ENCODE data around the gene HSFX3. TPM values are rescaled to one million over a fixed set of nuclear protein-coding genes. Genes with fewer than 3 reads are reported as not detected.
"Not testable (repeated sequence)": the region's sequence is repeated elsewhere in the genome, so short reads cannot be mapped to it uniquely, and the experiment has no call there.

The HSFX3 gene
- polyA plus RNA-seq, 6 donors from 2014 or later, result not detected

DNA sequence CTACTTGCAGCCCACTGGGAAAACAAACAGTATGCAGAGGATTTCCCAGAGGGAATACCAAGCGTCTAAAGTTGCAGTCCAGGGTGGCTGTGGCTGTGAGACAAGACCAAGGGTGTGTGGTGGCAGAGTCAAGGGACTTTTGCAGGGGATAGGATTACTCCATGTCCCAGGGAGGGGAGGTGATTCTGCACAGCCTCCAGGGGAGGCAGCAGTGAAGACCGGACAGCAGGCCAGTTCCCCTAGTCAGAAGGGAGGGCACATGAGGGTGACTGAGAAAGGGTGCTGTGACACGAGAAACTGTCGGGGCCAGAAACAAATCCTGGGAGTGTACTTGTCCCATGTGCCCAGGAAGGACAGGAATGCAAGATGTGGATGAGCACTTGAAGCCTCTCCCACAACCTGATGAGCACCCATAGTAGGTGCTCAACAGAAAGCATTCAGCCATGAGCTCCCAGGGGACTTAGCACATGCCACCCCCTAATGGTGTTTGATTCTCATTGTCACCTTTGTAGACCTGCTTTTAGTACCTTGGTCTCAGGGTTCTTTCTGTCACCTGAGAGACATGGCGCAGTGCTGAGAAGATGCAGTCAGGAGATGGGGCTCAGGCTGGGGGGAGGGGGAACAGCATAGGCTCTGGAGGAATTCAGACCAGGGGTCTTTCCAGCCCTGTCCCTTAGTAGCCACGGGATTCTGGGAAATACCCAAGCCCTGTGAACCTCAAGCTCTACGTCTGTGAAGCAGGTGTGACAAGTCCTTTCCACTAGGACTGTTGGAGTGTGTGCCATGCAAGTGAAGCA lies 18.1 kb upstream of the HSFX3 start:
- DNase-seq (no peak), ATAC-seq (ENCODE audit: low read depth in 2 of 2) (no peak)
- no peaks in the 10 kb centered on the region for H3K36me3 Mint-ChIP-seq
- no peak overlapping the region for H3K27ac Mint-ChIP-seq
- no peaks in the 10 kb centered on the region for H3K4me1 Mint-ChIP-seq
- H3K9me3 Mint-ChIP-seq, result peaks cover 0 to 2% (median 0%) of the 10 kb centered on the region in 7 donors
- H3K4me3 Mint-ChIP-seq, result no peak overlapping the region
- peaks cover 0 to 4% (median 0%) of the 10 kb centered on the region in 3 donors for H3K27me3 Mint-ChIP-seq

DNA sequence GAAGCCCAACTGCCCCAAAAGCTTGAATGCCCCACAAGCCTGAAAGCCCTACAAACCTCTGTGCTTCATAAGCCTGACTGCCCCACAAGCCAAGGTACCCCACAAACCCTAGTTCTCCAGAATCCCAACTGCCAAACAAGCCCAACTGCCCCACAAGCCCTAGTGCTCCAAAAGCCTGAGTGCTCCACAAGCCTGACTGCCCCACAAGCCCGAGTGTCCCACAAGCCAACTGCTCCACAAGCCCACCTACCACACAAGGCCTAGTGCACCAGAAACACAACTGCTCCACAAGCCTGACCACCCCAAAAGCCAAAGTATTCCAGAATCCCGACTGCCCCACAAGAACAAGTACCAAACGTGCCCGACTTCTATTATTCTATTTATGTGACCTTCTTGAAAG lies 13.6 kb upstream of the HSFX3 start:
- peaks cover 0 to 2% (median 0%) of the 10 kb centered on the region in 7 donors for H3K9me3 Mint-ChIP-seq
- H3K4me3 Mint-ChIP-seq, result no peak overlapping the region
- ATAC-seq (ENCODE audit: low read depth in 2 of 2), result no peak
- no peaks in the 10 kb centered on the region for H3K27me3 Mint-ChIP-seq
- no peaks in the 10 kb centered on the region for H3K36me3 Mint-ChIP-seq
- H3K27ac Mint-ChIP-seq, result no peak overlapping the region
- no peaks in the 10 kb centered on the region for H3K4me1 Mint-ChIP-seq
- no peak for DNase-seq

GRCh38 chrX:149555251-149555650 lies 5.5 kb upstream of the HSFX3 start:
- DNase-seq; H3K4me1 Mint-ChIP-seq; H3K9me3 Mint-ChIP-seq; H3K4me3 Mint-ChIP-seq; ATAC-seq (ENCODE audit: low read depth in 2 of 2); H3K27ac Mint-ChIP-seq; H3K36me3 Mint-ChIP-seq; H3K27me3 Mint-ChIP-seq: not testable (repeated sequence)

DNA sequence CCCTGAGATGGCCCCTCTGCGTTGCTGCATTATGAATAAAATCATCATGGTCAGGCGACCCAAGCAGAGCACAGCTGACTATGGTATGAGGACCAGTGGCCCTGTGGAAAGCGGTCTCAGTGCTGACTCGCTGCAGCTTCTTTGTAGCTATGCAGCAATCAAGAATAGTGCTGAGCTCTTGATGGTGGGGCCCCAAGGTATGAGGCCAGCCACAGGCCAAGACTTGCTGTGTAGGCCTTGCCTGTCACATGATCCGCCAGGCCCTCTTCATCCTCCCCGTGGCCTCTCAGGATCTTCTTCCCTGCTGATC lies 2.2 kb upstream of the HSFX3 start:
- ATAC-seq (ENCODE audit: low read depth in 2 of 2); DNase-seq; H3K27ac Mint-ChIP-seq; H3K27me3 Mint-ChIP-seq; H3K4me3 Mint-ChIP-seq; H3K36me3 Mint-ChIP-seq; H3K4me1 Mint-ChIP-seq; H3K9me3 Mint-ChIP-seq: not testable (repeated sequence)

DNA sequence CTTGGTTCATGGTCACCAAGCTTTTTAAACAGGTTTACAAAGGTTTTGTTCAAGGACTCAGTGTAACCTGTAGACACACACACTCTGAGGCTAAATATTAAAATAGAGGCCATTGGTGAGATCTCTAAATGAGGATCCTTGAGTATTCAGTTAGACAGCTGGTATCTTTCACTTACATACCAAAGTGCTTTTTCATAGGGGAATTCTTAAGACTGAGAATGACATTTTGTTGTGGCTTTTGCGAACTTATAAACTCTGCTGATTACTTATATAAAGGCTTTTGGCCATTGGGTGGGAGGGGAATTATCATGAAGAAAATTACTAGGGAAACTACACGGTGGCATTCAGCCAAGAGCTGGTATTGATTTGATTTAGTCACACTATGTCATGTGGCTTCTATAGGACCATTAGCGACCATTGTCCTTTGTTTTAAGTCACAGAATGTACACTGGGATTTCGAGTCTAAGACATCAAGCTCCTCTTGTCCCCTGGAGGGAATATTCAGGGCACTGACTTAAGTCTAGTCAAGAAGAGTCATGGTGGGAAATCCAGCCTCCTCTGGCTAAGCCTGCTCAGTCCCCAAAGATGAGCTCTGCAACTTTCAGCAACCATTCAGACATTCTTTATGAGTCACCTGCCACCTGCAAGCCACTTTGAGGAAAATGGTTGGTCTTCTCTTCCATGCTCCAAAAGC lies 1.7 kb upstream of the HSFX3 start:
- not testable (repeated sequence) for H3K4me3 Mint-ChIP-seq; H3K4me1 Mint-ChIP-seq; H3K9me3 Mint-ChIP-seq; H3K27ac Mint-ChIP-seq; H3K36me3 Mint-ChIP-seq; ATAC-seq (ENCODE audit: low read depth in 2 of 2); DNase-seq; H3K27me3 Mint-ChIP-seq

DNA sequence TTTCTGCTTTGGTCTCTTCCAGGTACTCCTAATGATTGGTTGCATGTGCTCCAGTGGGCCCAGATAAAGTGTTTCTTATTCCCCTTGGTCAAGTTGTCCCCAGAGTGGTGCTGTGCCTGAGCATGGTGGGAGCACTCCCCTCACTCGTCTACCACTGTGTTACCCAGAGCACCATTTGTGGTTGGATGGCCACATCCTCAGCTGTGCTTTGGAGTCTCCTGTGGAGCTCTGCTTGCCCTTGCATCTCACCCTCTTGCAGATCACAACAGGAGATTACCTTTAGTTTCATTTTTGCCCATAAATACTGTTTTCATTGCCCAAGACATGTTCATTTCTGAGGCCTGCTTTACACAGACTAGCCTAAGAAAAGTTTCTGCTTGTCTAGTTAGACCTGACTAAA lies 730 bp upstream of the HSFX3 start:
- not testable (repeated sequence) for ATAC-seq (ENCODE audit: low read depth in 2 of 2); H3K27ac Mint-ChIP-seq; DNase-seq; H3K27me3 Mint-ChIP-seq; H3K36me3 Mint-ChIP-seq; H3K4me3 Mint-ChIP-seq; H3K9me3 Mint-ChIP-seq; H3K4me1 Mint-ChIP-seq

DNA sequence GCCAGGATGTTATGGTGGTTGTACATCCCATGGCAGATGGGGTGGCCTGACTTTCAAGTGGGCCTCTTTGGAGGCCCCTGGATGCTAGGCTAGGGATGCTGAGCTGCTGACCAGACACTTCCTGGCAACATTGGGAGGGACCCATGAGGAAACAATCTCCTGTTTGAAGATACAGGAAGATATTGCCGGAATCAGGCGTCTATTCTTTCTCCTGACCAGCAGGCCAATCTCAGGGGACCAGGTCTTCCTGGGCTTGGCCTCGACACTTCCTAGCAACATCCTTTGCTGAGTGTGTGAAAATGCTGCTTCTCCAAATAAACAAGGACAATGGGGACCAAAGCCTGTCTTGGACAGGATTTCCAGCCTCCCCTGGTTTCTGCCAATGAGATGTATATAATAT lies 1.9 kb downstream of the HSFX3 start:
- H3K4me3 Mint-ChIP-seq; H3K27me3 Mint-ChIP-seq; ATAC-seq (ENCODE audit: low read depth in 2 of 2); H3K9me3 Mint-ChIP-seq; DNase-seq; H3K36me3 Mint-ChIP-seq; H3K27ac Mint-ChIP-seq; H3K4me1 Mint-ChIP-seq: not testable (repeated sequence)

GRCh38 chrX:149546962-149547361 lies 2.8 kb downstream of the HSFX3 start:
- H3K27ac Mint-ChIP-seq; ATAC-seq (ENCODE audit: low read depth in 2 of 2); H3K4me3 Mint-ChIP-seq; H3K4me1 Mint-ChIP-seq; H3K36me3 Mint-ChIP-seq; DNase-seq; H3K9me3 Mint-ChIP-seq; H3K27me3 Mint-ChIP-seq: not testable (repeated sequence)

DNA sequence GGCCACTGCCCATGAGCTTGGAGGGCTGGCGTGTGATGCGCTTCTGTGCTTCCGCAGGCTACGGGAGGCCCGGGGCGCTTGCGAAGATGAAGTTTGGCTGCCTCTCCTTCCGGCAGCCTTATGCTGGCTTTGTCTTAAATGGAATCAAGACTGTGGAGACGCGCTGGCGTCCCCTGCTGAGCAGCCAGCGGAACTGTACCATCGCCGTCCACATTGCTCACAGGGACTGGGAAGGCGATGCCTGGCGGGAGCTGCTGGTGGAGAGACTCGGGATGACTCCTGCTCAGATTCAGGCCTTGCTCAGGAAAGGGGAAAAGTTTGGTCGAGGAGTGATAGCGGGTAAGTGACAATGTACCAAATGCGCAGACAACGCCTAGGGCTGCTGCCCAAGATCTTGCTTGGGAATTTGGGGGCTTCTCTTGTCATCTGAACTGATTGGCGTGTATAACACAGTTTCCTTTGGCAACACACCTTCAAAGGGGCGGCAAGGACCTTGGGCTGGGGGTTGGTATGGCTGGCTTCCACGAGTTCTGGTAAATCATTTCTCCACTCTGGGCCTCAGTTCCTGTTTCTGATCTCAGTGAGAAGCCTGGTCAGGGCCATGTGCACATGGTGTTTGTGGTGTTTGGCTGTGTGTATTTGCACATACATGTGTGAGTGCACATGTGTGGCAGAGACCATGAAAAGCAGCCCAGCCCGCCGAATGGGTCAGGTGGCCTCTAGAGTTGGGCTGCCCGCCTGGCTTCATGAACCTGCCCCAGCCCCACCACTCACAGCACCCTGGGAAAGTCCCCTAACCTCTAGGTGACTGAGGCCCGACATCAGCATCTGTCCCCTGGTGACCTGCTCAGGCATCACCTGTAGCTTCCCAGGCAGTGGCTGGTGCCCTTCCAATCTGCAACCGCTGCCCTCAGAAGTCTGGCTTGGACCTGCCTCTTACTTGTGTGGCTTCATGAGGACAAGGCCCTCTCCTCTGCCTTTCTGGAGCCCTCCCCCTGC lies 3.9 kb downstream of the HSFX3 start:
- H3K9me3 Mint-ChIP-seq, H3K4me1 Mint-ChIP-seq, DNase-seq, H3K27me3 Mint-ChIP-seq, H3K36me3 Mint-ChIP-seq: not testable (repeated sequence)
- H3K27ac Mint-ChIP-seq, result peak overlapping the region in 3 of 6 donors; percentile 41 to 87 (median 54)
- H3K4me3 Mint-ChIP-seq, result peak overlapping the region in 2 of 8 donors; percentile 12 to 62
- peak; percentile 12 to 20 for ATAC-seq (ENCODE audit: low read depth in 2 of 2)

DNA sequence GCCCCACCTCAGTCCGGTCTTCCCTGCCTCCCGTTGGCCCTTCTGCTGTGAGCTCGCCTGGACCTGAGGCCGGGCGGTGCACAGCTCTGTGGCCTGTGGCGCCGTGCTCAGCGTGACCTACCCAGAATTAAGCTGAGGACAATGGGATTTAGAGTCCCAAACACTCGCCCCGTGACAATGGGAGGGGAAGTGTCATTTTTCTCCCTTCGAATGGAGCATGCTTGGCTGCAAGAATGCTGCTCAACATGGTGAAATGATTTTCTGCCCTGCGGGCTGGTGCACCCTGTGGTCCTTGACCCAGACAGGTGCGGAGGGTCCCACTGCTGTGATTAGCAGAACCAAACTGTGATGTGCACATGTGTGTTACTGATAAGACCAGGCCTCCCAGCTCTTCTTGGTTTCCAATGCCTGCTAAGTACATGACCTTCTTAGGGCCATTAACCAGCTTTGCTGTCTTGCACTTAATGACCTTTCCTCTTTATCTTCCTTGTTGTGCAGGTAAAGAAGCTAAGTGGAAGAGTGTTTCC lies 8.1 kb downstream of the HSFX3 start:
- H3K9me3 Mint-ChIP-seq, result peaks cover 0 to 3% (median 0%) of the 10 kb centered on the region in 7 donors
- no peaks in the 10 kb centered on the region for H3K36me3 Mint-ChIP-seq
- peak overlapping the region; percentile 99 to 100 (median 100) for H3K27ac Mint-ChIP-seq
- peak overlapping the region; percentile 78 to 99 (median 96) for H3K4me3 Mint-ChIP-seq
- H3K4me1 Mint-ChIP-seq, result peaks cover 0 to 17% (median 10%) of the 10 kb centered on the region in 3 donors
- DNase-seq (no peak), ATAC-seq (ENCODE audit: low read depth in 2 of 2) (no peak)
- no peaks in the 10 kb centered on the region for H3K27me3 Mint-ChIP-seq

- H3K4me3 Mint-ChIP-seq, result peak within 1 kb of the TSS; percentile 78 to 99 (median 96)
- H3K4me1 Mint-ChIP-seq, result peaks cover 0 to 20% (median 10%) of the 10 kb centered on the region in 3 donors
- H3K27ac Mint-ChIP-seq, result peak within 1 kb of the TSS; percentile 99 to 100 (median 100)
- H3K9me3 Mint-ChIP-seq, result peaks cover 0 to 3% (median 0%) of the 10 kb centered on the region in 7 donors
- ATAC-seq (ENCODE audit: low read depth in 2 of 2) (peak; percentile 69 to 74), DNase-seq (peak; percentile 88)
- no peaks in the 10 kb centered on the region for H3K27me3 Mint-ChIP-seq
- H3K36me3 Mint-ChIP-seq, result no peaks in the 10 kb centered on the region
Observed at GRCh38 chrX:149540621-149541520, 8.9 kb downstream of the HSFX3 start, which contains the start of gene EOLA1. Gene EOLA1 (plus strand): TSS chrX:149541012. CDS start chrX:149545631, 4,619 bp downstream.

- H3K27ac Mint-ChIP-seq, result peak overlapping the region; percentile 99 to 100 (median 100)
- peaks cover 0 to 27% (median 10%) of the 10 kb centered on the region in 3 donors for H3K4me1 Mint-ChIP-seq
- no peaks in the 10 kb centered on the region for H3K27me3 Mint-ChIP-seq
- H3K36me3 Mint-ChIP-seq, result peaks cover 0 to 4% of the 10 kb centered on the region in 2 donors
- DNase-seq, result peak; percentile 79
- peak; percentile 38 to 46 for ATAC-seq (ENCODE audit: low read depth in 2 of 2)
- H3K4me3 Mint-ChIP-seq, result peak overlapping the region; percentile 78 to 99 (median 96)
- peaks cover 0 to 3% (median 0%) of the 10 kb centered on the region in 7 donors for H3K9me3 Mint-ChIP-seq
Observed at GRCh38 chrX:149540131-149540620, 9.5 kb downstream of the HSFX3 start.

Data from naive B cell (primary cell).